Measurements from ENCODE around the gene CSK. TPM values are rescaled to one million over a fixed set of nuclear protein-coding genes. Genes with fewer than 3 reads are reported as not detected.

Gene CSK
- total and polyA plus RNA-seq, 2 of the 8 experiments (the other 6 are each of a cell fraction or from before 2014, with no cell fraction given), result 13.7 to 50.2 TPM

- peaks cover 30% of the 10 kb centered on the region for H3K79me1 ChIP-seq (ENCODE audit: low read depth, low read length)
- no peaks in the 10 kb centered on the region for H3K27me3 ChIP-seq (replicated peaks in 1 of 4; ENCODE audit: control insufficient read depth in 3 of 4, extremely low read depth in 1 of 4, insufficient read depth in 3 of 4, low read length in 3 of 4)
- no peak overlapping the region for H2AFZ ChIP-seq (ENCODE audit: low read length)
- CTCF ChIA-PET (ENCODE audit: partially characterized antibody), result interaction anchor here (0.6 to 53.7 kb wide), 11 partner anchors 7 to 464 kb away, joined by 3 to 1439 read pairs (median 5); partner anchors contain the start of genes CLK3, CSK, CYP1A1 and LMAN1L
- H3K4ac ChIP-seq (replicated peaks; ENCODE audit: insufficient read length, low read depth, low read length), result no peak overlapping the region
- H3K4me1 ChIP-seq (replicated peaks in 1 of 4; ENCODE audit: control insufficient read depth in 3 of 4, insufficient read depth in 4 of 4, low read length in 3 of 4), result peaks cover 4 to 28% (median 14%) of the 10 kb centered on the region in 4 experiments
- no peaks in the 10 kb centered on the region for H3K23me2 ChIP-seq (ENCODE audit: low read depth, low read length)
- no peak overlapping the region for H3K56ac ChIP-seq (replicated peaks; ENCODE audit: insufficient read length, low read depth, low read length)
- no peak overlapping the region for H3K14ac ChIP-seq (ENCODE audit: insufficient read length)
- 81% methylated on average over 14 of the region's 14 CpGs; no CpG with 5 or more reads in 1 of the 2 experiments for WGBS, 2 experiments (ENCODE audit: extremely low coverage in 1 of 2, insufficient coverage in 1 of 2, insufficient read length in 1 of 2, insufficient replicate concordance in 2 of 2, low coverage in 1 of 2, low lambda C conversion rate in 2 of 2, missing lambda C conversion rate in 1 of 2)
- DNase-seq (ENCODE audit: low read depth in 1 of 2, low spot score in 2 of 2) (no peak), FAIRE-seq (no peak)
- no peak overlapping the region for H3K9ac ChIP-seq (replicated peaks in 1 of 4; ENCODE audit: extremely low read depth in 1 of 4, low read depth in 3 of 4, low read length in 3 of 4)
- no peaks in the 10 kb centered on the region for H3K36me3 ChIP-seq (ENCODE audit: control insufficient read depth in 2 of 4, insufficient read depth in 4 of 4, low read length in 3 of 4)
- no peak overlapping the region for H3K27ac ChIP-seq (ENCODE audit: low read depth, low read length)
- no peak overlapping the region for H2BK5ac ChIP-seq (ENCODE audit: low read depth, low read length)
- POLR2A ChIA-PET (ENCODE audit: partially characterized antibody), result interaction anchor here (4.5 kb wide), 1 partner anchor 10 kb away, joined by 20 read pairs; no protein-coding TSS in a partner anchor
- H2BK12ac ChIP-seq (ENCODE audit: low read depth, low read length), result no peak overlapping the region
- no peak overlapping the region for H2AK5ac ChIP-seq (ENCODE audit: low read depth, low read length)
- H4K5ac ChIP-seq (ENCODE audit: insufficient read length, low read depth, low read length), result no peak overlapping the region
- H3K4me3 ChIP-seq (ENCODE audit: extremely low read depth in 1 of 4, insufficient read depth in 2 of 4, low read depth in 3 of 4, low read length in 4 of 4), result no peak overlapping the region
- H3K18ac ChIP-seq (ENCODE audit: extremely low read depth, low read length), result no peak overlapping the region
- no peak overlapping the region; the same call in 1 of the 2 replicates for H4K8ac ChIP-seq (ENCODE audit: extremely low read depth, insufficient read depth, low read length)
- H3K9me3 ChIP-seq (ENCODE audit: insufficient read depth in 2 of 2, low read depth in 1 of 2, low read length in 1 of 2), result no peaks in the 10 kb centered on the region
- H3K4me2 ChIP-seq (ENCODE audit: insufficient read depth in 1 of 2, low read depth in 2 of 2, low read length in 2 of 2), result peak overlapping the region in 1 of 2 experiments; percentile 15; a peak in 1 of 4 replicates
- H3K23ac ChIP-seq (ENCODE audit: insufficient read length), result no peak overlapping the region
- peaks cover 33 to 58% of the 10 kb centered on the region in 2 experiments for H4K20me1 ChIP-seq (replicated peaks in 1 of 2; ENCODE audit: control insufficient read depth in 1 of 2, insufficient read depth in 2 of 2, low read length in 2 of 2)
- peaks cover 0 to 7% of the 10 kb centered on the region in 2 experiments; a peak in 1 of 4 replicates for H3K79me2 ChIP-seq (ENCODE audit: control insufficient read depth in 1 of 2, insufficient read depth in 2 of 2, low read length in 2 of 2)
- H2BK15ac ChIP-seq (ENCODE audit: low read length), result no peak overlapping the region
- no peak overlapping the region for H2BK120ac ChIP-seq (replicated peaks; ENCODE audit: low read depth, low read length)
- TF ChIP-seq ATF2 (IDR thresholded peaks at IDR 0.05; ENCODE audit: low read length) (no peak), CEBPB (IDR thresholded peaks at IDR 0.05; ENCODE audit: low read depth, low read length) (no peak), HDAC6 (IDR thresholded peaks at IDR 0.05; ENCODE audit: low read depth, low read length) (no peak), E2F6 (IDR thresholded peaks at IDR 0.05) (no peak), RXRA (IDR thresholded peaks at IDR 0.05; ENCODE audit: insufficient read depth, low read depth, low read length) (no peak), USF2 (IDR thresholded peaks at IDR 0.05; ENCODE audit: low read length) (no peak), CBX5 (IDR thresholded peaks at IDR 0.05; ENCODE audit: low read depth, low read length) (no peak)
- no peak overlapping the region for H4K91ac ChIP-seq (replicated peaks; ENCODE audit: insufficient read length, low read length)
- H2BK20ac ChIP-seq (ENCODE audit: low read length), result no peak overlapping the region
These were observed 7.3 kb downstream of the CSK start for GRCh38 chr15:74789171-74789631.
